Measurements from ENCODE around the gene HCN2. TPM values are rescaled to one million over a fixed set of nuclear protein-coding genes. Genes with fewer than 3 reads are reported as not detected.
A peak's percentile ranks its signal among the peaks of the same experiment; 100 is the strongest.

Gene HCN2
- total RNA-seq, 2 experiments from 2014 or later = 0.18 TPM

- Mint-ChIP-seq H3K27ac (no peak overlapping the region), H3K4me1 (ENCODE audit: low read depth) (peaks cover 2% of the 10 kb centered on the region), H3K36me3 (ENCODE audit: low read depth) (no peaks in the 10 kb centered on the region), H3K4me3 (no peak overlapping the region), H3K9me3 (no peaks in the 10 kb centered on the region), H3K27me3 (peaks cover 21% of the 10 kb centered on the region)
- TF ChIP-seq CTCF (IDR thresholded peaks at IDR 0.05) = no peak
- CTCF ChIA-PET = interaction anchor here (0.8 to 1.0 kb wide), 3 partner anchors 9 to 71 kb away, joined by 3 to 4 read pairs (median 3); no protein-coding TSS in a partner anchor
- peak; percentile 44 for DNase-seq
- intact Hi-C loops (cut with micrococcal nuclease) = loop anchor here (10.0 kb wide), 1 partner anchor 146 kb away; no protein-coding TSS in a partner anchor
- POLR2A ChIA-PET = interaction anchor here (1.1 kb wide), 1 partner anchor 43 kb away, joined by 3 read pairs; no protein-coding TSS in a partner anchor
- ATAC-seq = no peak
These were observed 664 bp upstream of the HCN2 start for GRCh38 chr19:588741-589692.

- Mint-ChIP-seq H3K36me3 (ENCODE audit: low read depth) (no peaks in the 10 kb centered on the region), H3K27me3 (peaks cover 21% of the 10 kb centered on the region), H3K4me3 (no peak overlapping the region), H3K9me3 (no peaks in the 10 kb centered on the region), H3K27ac (no peak overlapping the region), H3K4me1 (ENCODE audit: low read depth) (peaks cover 2% of the 10 kb centered on the region)
- ATAC-seq (peak; percentile 28), DNase-seq (peak; percentile 37)
- ChIA-PET POLR2A (no interaction called here), CTCF (no interaction called here)
- intact Hi-C loops (cut with micrococcal nuclease) = no loop called here
- TF ChIP-seq CTCF (IDR thresholded peaks at IDR 0.05) = no peak
These were observed 690 bp downstream of the HCN2 start for GRCh38 chr19:590396-590745.

GRCh38 chr19:590750-591098, 1.0 kb downstream of the HCN2 start:
- Mint-ChIP-seq H3K27ac (no peak overlapping the region), H3K36me3 (ENCODE audit: low read depth) (no peaks in the 10 kb centered on the region), H3K4me3 (no peak overlapping the region), H3K4me1 (ENCODE audit: low read depth) (peaks cover 2% of the 10 kb centered on the region), H3K9me3 (no peaks in the 10 kb centered on the region), H3K27me3 (peaks cover 21% of the 10 kb centered on the region)
- ATAC-seq (no peak), DNase-seq (no peak)
- intact Hi-C loops (cut with micrococcal nuclease) = no loop called here
- TF ChIP-seq CTCF (IDR thresholded peaks at IDR 0.05) = no peak
- POLR2A ChIA-PET = no interaction called here
- CTCF ChIA-PET = no interaction called here

- H3K27ac Mint-ChIP-seq = no peak overlapping the region
- CTCF ChIA-PET = no interaction called here
These were observed 1.6 kb downstream of the HCN2 start for GRCh38 chr19:591099-591958.

More at GRCh38 chr19:591099-591958, 1.6 kb downstream of the HCN2 start:
- H3K27me3 Mint-ChIP-seq = peaks cover 20% of the 10 kb centered on the region
- H3K9me3 Mint-ChIP-seq = no peaks in the 10 kb centered on the region
- no peak for DNase-seq
- no peak for ATAC-seq
- H3K4me3 Mint-ChIP-seq = no peak overlapping the region
- peaks cover 2% of the 10 kb centered on the region for H3K4me1 Mint-ChIP-seq (ENCODE audit: low read depth)
- no peaks in the 10 kb centered on the region for H3K36me3 Mint-ChIP-seq (ENCODE audit: low read depth)
- POLR2A ChIA-PET = no interaction called here
- no peak for TF ChIP-seq CTCF (IDR thresholded peaks at IDR 0.05)
- intact Hi-C loops (cut with micrococcal nuclease) = no loop called here
